Measurements from ENCODE around the gene KRT5.

Gene KRT5

DNA sequence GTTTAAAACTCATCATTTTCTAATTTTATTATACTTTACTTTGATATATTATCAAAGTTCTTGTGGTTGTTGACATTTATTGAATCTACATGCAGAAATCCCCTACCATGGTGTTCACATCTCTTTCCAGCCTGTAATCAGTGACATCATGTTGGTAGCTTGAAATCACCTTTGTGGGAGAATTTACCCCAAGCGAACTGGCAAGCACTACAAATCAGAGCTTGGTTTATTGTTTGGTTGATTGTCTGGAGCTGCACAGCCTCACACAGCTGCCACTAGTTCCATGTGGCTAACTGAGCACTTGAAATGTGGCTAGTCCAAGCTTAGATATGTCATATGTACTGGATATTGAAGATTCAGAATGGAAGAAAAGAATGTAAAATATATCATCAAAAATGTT lies 15.4 kb upstream of the KRT5 start:
- DNase-seq (ENCODE audit: extremely low read depth, low read depth) = no peak
- TF ChIP-seq CTCF (IDR thresholded peaks at IDR 0.05; ENCODE audit: low read depth, low read length) = no peak

- TF ChIP-seq CTCF (IDR thresholded peaks at IDR 0.05; ENCODE audit: low read depth, low read length) = no peak
- DNase-seq (ENCODE audit: extremely low read depth, low read depth) = no peak
These were observed 14.3 kb upstream of the KRT5 start for GRCh38 chr12:52534482-52534881.

- no peak for TF ChIP-seq CTCF (IDR thresholded peaks at IDR 0.05; ENCODE audit: low read depth, low read length)
- no peak for DNase-seq (ENCODE audit: extremely low read depth, low read depth)
These were observed 13.7 kb upstream of the KRT5 start for GRCh38 chr12:52533686-52534470.

- no peak for TF ChIP-seq CTCF (IDR thresholded peaks at IDR 0.05; ENCODE audit: low read depth, low read length)
- DNase-seq (ENCODE audit: extremely low read depth, low read depth) = no peak
These were observed 12.4 kb upstream of the KRT5 start for GRCh38 chr12:52532636-52533035.

DNA sequence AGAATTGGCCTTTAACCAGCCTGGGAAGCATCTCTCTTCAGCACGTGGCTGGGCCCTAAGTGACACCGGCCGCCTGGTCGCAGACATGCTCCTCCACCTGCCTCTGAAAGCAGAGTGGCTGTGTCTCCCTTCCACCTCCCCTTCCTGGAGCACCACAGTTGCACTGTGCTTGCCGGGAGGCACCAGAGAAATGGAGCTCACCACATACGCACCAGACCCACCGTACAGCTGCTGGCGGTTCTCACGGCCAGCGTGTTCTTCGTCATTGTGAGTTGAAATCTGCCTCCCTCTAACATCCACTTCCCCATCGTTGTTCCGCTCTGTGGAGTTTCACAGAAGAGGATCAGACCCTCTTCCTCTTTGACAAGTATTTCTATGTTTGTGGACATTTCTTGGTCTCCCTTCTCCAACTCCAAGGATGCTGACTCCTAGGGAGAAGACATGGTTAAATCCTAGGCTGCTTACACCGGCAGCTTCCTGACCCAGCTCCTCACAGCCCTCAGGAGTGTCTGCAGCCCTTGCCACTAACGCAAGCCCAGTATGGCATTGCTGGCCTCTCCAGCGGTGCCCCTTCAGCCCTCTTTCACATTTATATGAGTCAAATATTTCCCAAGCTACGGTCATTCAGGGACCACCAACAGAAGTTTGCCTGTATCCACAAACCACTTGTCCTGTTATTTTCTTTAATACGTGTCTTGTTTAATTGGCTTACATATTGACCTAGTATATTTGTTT lies 11.5 kb upstream of the KRT5 start:
- TF ChIP-seq CTCF (IDR thresholded peaks at IDR 0.05; ENCODE audit: low read depth, low read length) = no peak
- DNase-seq (ENCODE audit: extremely low read depth, low read depth) = no peak

- no peak for TF ChIP-seq CTCF (IDR thresholded peaks at IDR 0.05; ENCODE audit: low read depth, low read length)
- DNase-seq (ENCODE audit: extremely low read depth, low read depth) = no peak
These were observed 10.7 kb upstream of the KRT5 start for GRCh38 chr12:52530905-52531304.

GRCh38 chr12:52530366-52530765 lies 10.2 kb upstream of the KRT5 start:
- DNase-seq (ENCODE audit: extremely low read depth, low read depth) = no peak
- no peak for TF ChIP-seq CTCF (IDR thresholded peaks at IDR 0.05; ENCODE audit: low read depth, low read length)

Data from AG09319 (cell line).